HG03066 (cell line): ENCODE data around the gene NECTIN2.
"Not testable (repeated sequence)": the region's sequence is repeated elsewhere in the genome, so short reads cannot be mapped to it uniquely, and the experiment has no call there.

Experiments used
- ATAC-seq: cut with Tn5 transposase; IDR thresholded peaks from one replicate; pipeline ENCODE4 v1.9.1; 2021; ENCODE audit warnings: low read depth; ENCODE audit not compliant: unreplicated experiment

Gene NECTIN2

DNA sequence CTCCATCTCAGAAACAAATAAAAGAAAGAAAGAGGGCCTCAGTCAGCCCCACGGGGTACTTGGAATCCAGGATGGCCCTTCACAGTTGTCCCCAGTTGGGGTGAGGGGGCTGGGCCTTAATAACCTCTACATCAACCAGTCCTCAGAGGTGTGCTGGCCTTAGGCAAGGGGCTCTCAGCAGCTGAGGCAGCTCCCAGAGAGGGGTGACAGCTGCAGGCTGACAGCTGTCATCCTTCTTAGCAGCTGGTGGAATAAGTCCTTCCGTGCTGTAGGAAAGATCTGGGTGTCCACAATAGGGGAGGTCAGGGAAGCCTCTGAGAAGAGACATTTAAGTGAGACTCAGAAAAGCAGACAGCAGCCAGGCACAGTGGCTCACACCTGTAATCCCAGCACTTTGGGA is 29.8 kb upstream of the NECTIN2 start:
- ATAC-seq, result no peak

DNA sequence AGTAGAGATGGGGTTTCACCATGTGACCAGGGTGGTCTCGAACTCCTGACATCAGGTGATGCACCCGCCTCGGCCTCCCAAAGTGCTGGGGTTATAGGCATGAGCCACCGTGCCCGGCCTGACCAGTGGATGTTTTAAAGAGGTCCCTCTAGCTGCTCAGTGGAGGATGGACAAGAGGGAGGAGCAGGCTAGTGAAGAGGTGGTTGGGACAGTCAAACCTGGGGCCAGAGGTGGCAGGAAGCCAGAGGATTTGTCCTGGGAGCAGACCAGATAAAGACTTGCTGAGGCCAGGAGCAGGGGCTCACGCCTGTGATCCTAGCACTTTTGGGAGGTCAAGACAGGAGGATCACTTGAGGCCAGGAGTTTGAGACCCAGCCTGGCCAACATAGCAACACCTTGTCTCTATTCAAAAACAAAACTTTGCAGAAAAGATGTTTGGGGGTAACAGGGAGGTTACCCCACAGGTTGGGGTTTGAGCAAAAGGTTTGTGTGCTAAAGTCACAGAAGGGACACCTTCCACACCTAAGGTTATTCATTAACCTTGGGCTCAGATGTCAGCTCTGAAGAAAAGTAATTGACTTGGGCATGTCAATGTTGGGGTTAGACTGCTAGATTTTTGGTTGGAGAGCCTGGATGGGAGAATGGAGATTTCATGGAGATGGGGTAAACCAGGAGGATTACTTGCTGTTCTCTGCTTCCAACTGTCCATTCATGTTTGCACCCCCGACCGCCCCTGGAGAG is 28.2 kb upstream of the NECTIN2 start:
- ATAC-seq, result no peak

DNA sequence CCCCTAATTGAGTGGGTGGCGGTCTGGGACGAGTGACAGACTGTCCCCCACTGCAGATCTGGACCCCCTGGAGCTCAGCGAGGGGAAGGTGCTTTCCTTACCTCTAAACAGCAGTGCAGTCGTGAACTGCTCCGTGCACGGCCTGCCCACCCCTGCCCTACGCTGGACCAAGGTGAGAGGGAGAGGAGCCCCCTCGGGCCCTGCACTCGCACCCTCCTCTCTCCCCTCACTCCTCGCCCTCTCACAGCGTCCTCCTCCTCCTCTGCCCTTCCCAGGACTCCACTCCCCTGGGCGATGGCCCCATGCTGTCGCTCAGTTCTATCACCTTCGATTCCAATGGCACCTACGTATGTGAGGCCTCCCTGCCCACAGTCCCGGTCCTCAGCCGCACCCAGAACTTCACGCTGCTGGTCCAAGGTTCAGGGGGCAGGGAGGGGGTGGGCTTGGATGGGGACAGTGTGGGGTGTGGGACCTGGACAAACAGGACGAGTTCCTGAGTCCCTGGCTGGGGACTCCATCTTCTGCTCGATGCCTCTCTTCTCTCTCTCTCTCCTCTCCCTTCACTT is 27.5 kb upstream of the NECTIN2 start:
- ATAC-seq, result no peak

DNA sequence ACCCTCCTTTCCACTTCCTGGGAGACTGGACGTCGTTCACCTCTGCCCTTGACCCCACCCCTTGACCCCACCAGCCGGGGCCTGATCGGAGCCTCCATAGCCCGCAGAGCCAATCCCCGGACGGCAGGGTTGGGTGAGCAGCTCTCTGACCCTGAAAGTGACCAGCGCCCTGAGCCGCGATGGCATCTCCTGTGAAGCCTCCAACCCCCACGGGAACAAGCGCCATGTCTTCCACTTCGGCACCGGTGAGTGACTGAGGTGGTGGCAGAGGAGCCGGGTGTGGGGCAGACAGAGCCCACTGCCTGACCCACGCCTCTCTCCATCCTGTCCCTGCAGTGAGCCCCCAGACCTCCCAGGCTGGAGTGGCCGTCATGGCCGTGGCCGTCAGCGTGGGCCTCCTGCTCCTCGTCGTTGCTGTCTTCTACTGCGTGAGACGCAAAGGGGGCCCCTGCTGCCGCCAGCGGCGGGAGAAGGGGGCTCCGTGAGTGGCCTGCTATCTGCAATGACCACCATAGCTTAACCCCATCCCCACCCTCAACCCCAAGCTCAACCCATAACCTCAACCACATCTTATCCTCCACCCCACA is 26.8 kb upstream of the NECTIN2 start:
- no peak for ATAC-seq

DNA sequence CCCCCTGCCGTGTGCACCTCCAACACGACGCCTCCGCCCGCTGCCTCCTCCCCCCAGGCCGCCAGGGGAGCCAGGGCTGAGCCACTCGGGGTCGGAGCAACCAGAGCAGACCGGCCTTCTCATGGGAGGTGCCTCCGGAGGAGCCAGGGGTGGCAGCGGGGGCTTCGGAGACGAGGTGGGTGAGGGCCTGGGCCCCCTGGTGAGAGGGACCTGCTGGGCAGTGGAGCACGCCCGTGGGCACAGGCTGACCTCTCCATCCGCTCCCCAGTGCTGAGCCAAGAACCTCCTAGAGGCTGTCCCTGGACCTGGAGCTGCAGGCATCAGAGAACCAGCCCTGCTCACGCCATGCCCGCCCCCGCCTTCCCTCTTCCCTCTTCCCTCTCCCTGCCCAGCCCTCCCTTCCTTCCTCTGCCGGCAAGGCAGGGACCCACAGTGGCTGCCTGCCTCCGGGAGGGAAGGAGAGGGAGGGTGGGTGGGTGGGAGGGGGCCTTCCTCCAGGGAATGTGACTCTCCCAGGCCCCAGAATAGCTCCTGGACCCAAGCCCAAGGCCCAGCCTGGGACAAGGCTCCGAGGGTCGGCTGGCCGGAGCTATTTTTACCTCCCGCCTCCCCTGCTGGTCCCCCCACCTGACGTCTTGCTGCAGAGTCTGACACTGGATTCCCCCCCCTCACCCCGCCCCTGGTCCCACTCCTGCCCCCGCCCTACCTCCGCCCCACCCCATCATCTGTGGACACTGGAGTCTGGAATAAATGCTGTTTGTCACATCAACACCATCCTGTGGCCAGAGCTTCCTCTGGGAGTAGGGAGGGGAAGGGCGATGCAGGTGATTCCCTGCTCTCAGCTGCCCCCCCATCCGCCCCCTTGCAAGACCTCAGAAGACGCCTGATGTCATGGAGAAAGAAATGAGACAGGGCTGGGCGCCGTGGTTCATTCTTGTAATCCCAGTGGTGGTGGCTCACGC is 25.2 kb upstream of the NECTIN2 start:
- no peak for ATAC-seq

DNA sequence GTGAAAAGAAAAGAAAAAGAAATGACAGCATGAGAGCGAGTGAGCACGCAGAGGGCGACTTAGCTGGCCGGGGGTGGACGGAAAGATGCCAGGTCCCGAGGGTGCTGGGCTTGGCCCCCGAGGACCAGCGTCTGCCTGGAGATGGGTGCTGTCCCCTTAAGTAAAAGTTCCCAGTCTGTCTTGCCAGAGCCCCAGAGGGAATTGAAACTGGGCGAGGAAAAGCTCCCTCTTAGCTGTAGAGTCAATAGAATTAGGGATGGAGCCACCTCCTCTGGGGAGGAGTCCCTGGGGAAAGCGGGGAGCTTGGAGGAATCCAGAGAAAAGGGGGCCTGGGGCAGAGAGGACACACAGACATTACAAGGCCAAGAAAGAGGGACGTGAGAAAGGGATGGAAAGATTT is 23.9 kb upstream of the NECTIN2 start:
- no peak for ATAC-seq

DNA sequence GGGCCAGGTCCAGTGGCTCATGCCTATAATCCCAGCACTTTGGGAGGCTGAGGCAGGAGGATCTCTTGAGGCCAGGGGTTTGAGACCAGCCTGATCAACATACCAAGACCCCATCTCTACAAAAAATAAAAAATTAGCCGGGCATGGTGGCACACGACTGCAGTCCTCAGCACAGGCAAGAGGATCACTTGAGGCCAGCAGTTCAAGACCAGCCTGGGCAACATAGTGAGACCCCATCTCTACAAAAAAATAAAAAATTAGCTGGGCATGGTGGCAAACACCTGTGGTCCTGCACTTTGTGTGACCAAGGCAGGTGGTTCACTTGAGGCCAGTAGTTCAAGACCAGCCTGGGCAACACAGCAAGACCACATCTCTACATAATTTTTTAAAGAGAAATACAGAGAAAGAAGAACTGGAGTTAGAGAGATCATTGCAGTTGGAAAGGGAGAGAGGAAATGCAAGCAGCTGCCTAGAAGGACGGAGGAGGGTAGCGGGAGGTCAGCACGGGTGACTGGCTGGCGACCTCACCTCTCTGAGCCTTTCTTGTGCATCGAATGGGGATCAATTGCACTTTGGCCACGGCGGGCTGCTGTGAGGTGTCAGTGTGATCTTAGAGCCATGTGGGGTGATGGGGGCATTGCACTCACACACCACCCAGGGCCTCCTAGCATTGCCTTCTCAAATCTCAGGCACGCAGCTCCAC is 23.3 kb upstream of the NECTIN2 start:
- no peak for ATAC-seq

DNA sequence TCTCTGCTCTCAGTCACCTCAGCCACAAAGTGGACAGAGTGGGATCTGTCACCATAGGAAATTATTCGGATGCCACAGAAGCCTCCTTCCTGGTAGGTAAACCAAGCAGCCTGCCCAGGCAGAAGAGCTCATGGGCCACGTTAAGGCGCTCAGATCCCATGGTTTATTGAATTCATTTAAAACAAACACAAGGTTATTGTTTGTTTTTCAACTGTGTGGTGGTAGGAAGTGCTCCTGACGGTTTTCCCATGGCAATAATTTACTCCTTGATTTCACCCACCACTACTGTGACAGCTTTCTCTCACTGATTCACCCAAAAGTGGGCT is 22.8 kb upstream of the NECTIN2 start:
- no peak for ATAC-seq

DNA sequence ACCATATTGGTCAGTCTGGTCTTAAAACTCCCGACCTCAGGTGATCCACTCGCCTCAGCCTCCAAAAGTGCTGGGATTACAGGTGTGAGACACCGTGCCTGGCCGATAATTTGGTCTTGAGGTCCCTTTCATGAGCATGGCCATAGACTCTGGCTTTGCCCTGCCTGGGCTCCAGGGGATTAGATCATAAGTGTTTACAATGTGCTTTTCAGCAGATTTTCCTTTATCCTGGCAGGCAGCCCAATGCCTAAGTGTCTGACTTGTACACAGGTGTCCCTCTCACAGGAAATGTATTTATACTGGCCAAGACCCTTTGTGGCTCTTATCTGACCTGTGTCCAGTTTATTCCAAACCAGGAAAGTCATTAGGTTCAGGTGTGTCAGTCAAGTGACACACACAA is 21.3 kb upstream of the NECTIN2 start:
- ATAC-seq, result no peak

DNA sequence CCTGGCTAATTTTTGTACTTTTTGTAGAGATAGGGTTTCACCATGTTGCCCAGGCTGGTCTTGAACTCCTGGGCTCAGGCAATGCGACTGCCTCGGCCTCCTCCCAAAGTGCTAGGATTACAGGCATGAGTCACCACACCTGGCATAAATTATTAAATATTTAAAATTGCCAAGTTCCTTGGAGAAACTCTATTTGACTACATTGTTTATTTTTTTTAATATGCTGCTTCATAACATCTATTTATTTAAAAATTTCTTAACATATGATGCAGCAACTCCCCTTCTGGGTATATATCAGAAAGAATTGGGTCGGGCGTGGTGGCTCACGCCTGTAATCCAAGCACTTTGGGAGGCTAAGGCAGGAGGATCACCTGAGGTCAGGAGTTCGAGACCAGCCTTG is 13.2 kb upstream of the NECTIN2 start:
- not testable (repeated sequence) for ATAC-seq

DNA sequence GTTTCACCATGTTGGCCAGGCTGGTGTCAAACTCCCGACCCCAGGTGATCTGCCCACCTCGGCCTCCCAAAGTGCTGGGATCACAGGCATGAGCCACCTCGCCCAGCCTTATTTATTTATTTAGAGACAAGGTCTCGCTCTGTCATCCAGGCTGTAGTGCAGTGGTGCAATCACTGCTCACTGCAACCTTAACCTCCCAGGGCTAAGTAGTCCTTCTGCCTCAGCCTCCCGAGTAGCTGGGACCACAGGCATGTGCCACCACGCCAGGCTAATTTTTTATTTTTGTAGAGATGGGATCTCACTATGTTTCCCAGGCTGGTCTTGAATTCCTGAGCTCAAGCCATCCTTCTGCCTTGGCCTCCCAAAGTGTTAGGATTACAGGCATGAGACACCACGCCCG is 11.7 kb upstream of the NECTIN2 start:
- not testable (repeated sequence) for ATAC-seq

DNA sequence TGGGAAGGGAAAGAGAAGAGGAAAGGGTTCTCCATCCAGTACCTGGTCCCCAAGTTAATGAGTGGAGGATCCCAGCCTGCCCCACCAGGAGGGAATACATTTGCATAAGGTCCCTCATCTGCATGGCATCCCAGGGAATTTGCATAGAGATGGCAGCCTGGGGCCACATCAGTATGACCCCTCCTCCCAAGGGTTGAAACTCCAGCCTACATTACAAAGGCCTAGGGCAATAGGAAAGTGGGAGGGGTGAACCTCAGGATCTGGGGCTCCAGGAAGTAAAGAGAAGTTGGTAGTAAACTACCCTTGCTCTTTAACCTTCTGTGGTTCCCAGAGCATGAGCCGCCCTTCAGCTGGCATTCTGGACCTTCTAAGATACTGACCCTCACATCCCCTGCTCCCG is 6.8 kb upstream of the NECTIN2 start:
- no peak for ATAC-seq

DNA sequence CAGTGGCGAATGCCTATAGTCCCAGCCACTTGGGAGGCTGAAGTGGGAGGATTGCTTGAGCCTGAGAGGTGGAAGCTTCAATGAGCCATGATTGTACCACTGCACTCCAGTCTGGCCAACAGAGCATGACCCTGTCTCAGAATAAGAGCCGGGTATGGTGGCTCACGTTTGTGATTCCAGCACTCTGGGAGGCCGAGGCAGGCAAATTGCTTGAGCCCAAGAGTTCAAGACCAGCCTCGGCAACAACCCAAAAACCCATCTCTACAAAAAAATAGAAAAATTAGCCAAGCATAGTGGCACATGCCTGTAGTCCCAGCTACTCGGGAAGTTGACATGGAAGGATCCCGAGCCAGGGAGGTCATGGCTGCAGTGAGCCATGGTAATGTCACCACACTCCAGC is 5.3 kb upstream of the NECTIN2 start:
- no peak for ATAC-seq

DNA sequence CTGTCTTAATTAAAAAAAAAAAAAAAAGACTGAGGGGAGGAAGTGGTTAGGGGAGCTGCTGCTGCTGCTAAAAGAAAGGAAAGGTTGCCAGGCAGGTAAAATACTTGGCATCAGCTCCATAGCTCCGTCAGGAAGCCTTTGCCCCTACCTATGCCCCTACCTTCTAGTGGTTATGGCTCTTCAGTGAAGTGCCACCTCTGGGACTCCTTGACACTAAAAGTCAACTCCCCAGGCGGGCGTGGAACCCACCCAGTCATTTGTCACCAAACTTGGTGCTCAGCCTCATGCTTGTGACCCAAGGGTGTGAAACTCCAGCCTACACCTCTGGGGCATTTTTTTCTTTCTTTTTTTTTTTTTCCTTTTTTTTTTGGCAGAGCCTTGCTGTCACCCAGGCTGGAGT is 4.9 kb upstream of the NECTIN2 start:
- ATAC-seq, result no peak

DNA sequence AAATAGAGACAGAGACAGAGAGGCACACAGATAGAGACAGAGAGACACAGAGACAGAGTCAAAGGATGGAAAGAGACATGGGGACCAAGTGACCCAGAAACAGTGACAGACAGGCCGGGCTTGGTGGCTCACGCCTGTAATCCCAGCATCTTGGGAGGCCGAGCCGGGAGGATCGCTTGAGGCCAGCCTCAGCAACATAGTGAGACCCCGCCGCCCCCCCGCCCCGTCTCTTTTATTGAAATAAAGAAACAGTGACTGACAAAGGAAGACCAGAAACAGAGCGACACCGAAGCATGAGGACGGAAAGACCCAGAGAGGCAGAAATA is 848 bp upstream of the NECTIN2 start:
- no peak for ATAC-seq

DNA sequence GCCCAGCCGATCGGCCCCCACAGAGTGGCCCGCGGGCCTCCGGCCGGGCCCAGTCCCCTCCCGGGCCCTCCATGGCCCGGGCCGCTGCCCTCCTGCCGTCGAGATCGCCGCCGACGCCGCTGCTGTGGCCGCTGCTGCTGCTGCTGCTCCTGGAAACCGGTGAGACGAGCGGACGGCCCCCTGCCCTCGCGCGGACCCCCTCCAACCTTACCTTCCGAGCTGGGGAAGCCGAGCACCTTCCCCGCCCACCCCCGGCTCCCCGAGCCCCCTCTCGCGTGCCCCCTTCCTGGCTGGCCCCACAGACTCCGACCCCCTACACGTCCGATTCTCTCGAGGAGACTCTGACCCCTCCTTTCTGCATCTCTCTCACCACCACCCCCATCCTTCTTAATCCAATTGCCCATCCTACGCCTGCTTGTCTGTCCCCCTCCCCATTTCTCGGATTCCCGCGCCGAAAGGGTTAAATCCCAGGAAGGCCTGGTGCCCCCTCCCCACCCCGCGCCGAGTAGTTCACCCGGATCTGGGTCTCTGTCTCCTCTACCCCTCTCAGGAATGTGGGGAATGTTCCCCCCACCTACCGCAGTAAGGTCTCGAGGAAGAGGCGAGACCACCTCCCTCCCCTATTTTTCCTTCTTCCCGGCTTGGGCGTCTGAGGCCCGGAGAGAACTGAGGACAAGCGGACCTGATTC is 502 bp downstream of the NECTIN2 start:
- no peak for ATAC-seq

DNA sequence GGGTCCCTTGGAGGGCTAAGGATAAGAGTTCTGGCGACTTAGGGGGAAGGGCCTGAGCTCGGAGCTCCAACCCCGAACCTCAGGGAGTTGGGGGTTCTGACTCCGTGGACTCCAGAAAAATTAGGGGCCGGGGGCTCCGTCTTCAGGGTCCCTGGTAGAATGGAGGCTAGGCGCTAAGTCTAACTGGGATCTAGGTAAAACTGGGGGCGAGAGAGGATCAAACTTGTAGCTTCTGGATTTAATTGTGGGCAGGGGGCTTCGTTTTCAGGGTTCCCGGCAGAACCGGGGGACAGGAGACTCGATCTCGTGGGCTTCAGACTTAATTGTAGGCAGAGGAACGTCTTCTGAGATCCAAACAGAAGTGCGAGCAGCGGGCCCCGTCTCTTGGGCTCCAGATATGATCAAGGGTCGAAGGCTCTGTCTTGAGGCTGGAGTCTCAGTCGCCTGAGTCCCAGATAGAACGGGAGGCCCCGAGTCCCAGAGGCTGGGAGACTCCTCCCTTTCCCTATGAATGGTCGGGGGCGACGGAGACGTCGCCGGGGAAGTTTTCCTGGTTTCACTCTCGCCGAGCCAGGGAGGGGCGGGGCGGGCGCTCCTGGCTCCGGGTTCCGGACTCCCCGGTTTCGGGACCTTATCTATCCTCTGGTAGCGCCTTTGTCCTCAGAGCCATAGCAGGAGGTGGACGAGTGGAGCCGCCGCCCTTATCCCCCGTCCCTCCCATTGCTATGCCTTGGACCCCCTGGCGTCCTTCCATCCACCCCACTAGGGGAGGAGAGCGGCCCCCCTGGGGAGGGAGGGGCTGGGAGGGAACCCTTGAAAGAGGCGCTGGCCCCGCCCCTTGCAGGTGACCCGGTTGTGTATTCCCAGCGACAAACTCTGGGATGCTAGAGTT is 1.3 kb downstream of the NECTIN2 start:
- no peak for ATAC-seq

DNA sequence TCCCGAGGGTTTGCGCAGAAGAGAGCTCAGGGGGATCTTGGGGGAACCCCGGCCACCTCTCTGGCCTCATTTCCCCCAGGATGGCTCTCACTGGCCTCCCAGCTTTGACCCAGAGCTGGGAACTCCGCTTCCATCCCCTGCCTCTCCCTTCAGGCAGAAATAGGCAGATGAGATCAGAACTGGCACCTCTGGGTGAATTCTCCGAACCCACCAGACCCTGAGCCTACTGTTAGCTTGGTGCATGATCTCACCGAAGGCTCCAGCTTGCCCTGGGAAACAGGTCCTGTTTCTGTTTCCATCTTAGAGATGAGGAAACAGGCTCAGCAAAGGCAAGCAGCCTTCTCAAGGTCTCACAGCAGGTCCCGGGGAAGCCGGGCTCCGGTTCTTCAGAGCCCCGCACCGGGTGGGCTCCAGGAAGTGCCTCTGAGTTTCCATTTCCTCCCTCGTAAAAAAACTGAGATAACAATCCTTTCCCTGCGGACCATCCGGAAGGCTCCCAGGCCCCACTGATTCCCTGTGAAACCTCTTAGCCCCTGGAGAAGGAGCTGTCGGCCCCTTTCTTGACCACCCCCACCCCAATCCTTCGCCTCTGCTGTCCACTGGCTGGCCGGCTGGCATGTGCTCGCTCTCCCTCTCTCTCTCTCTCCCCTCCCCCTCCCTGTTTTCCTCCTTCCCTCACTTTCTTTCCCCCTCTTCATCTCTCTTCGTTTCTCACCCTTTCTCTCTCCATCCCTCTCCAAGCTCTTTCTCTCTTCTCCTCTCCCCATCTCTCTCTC is 2.1 kb downstream of the NECTIN2 start:
- ATAC-seq, result no peak
